Stimulated activated CD8-positive, alpha-beta memory T cell treated with anti-CD3 and anti-CD28 coated beads, Interleukin-12 subunit alpha, Interleukin-12 subunit beta, amount 100 ng/mL, for 4 hours (primary cell): Measurements from ENCODE around the gene ZNF335.

ENCODE experiments used
- DNase-seq: peaks from one replicate; pipeline ENCODE4 v3.0.0-alpha.2; 2020; ENCODE audit warnings: low read depth

The ZNF335 gene

DNA sequence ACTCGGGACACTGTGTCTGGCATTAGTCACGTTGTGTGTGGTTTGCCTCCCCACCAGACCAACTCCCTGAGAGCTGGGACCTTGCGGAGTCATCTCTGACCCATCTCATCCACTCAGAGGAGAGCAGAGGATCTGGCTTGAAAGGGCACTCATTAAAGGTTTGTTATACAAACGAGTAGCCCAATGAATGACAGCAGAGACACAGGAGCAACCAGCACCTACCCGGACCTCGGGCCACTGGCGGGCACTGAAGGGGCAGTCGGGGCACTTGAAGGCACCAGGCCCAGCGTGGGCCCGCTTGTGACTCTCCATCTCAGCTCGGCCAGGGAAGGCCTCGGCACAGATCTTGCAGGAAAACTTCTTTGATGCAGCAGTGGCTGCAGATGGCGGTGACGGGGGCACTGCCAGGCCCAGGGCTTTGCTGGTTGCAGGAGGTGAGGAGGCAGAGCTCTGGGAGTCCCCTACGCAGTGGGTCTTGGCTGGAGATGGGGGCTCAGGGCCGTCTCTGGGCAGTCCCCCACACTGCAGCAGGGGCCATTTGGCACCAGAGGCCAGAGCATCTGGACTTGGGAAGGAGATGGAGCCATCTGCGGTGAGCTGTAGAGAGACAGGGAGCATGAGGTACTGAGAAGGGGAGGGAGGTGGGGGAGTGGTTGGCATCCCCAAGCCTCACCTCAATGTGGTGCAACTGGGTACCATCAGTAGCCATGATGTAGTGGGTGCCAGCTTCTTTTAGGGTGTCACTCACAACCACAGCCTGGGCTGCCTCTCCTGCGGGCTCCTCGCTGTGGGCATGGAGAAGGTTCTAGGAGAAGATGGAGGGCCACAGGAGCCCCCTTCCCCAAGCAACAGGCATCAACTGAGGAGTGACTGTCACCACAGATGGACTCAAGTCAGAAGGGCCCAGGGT, 19.8 kb downstream of the ZNF335 start:
- DNase-seq = no peak

GRCh38 chr20:45950330-45950646, 21.7 kb downstream of the ZNF335 start:
- DNase-seq = no peak

- DNase-seq = no peak
These were observed 22.3 kb downstream of the ZNF335 start for GRCh38 chr20:45949542-45950329.

DNA sequence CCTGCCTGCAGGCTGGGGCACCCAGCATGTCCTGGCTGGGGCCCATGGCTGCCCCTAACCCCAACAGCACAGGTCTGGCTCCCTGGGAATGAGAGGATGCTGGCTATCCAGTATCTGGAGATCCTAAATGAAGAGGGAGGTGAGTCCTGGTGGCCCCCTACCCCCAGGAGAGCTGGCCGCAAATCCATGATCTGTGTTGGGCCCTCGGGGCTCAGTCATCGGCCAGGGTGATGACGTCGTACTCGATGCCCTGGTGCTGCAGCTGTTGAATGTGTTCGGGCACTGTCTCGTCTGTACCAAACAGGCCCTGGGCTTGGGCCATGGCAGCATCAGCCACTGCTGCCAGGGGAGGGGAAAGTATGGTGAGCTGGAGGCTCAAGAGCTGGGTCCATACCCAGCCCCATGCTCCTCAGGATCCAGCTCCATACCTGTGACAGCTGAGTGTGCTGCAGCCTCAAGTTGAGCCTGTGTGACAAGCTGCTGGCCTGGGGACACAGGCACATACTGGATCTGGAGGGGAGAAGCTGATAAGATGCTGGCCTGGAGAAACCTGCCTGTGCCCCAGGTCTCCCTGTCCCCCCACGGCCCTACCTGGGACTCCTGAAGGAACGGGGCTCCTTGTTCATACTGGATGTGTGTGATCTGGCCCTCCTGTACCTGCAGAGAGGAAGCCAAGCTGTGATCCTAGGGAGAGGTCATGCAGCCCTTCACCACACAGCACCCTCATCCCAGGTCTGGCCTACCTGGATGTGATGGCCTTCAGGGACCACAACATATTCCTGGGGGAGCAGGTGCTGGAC, 23.1 kb downstream of the ZNF335 start:
- no peak for DNase-seq

- DNase-seq = no peak
These were observed 23.7 kb downstream of the ZNF335 start for GRCh38 chr20:45948261-45948733.

GRCh38 chr20:45947110-45947866, 24.7 kb downstream of the ZNF335 start:
- no peak for DNase-seq

DNA sequence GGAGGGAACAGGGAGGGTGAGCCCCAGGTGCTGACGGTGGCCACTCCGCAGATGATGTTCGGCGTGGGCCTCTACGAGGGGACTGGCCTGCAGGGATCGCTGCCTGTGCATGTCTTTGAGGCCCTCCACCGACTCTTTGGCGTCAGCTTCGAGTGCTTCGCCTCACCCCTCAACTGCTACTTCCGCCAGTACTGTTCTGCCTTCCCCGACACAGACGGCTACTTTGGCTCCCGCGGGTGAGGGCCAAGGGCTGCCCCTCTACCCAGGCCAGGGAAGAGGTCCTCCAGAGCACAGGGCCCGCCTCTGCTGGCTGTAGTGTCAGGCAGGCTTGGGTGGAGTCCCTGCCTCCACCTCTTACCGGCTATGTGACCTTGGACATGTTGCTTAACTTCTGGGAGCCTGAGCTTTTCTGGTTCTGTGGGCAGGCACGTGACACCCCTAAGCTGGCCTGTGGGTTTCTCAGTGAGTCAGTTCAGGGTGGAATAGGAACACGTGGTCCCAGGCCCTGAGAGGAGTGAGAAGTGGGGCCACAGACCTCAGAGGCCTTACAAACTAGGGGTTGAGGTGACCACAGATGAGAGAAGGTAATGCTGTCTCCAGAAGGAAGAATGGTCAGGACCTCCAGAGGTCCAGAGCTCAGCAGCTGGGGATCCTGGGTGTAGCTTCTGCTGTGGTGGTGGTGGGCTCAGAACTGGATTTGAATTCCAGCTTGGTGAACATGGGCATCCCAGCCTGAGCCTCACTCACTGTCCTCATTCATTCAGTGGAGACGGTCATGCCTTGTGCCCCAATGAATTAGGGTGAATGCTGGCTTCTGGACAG, 25.6 kb downstream of the ZNF335 start:
- DNase-seq = peak; percentile 57

DNA sequence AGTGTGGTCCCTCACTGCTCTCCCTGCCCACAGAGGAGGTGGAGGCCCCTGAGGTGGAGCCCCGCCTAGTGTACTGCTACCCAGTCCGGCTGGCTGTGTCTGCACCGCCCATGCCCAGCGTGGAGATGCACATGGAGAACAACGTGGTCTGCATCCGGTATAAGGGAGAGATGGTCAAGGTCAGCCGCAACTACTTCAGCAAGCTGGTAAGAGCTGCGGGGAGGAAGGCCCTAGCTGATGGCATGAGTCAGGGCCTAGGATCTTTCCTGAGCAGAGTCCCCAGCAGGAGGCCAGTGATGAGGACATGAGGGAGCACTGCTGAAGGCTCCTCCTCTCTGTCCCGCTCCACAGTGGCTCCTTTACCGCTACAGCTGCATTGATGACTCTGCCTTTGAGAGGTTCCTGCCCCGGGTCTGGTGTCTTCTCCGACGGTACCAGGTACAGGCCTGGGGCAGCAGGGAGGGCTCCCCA, 26.3 kb downstream of the ZNF335 start:
- DNase-seq = no peak

- no peak for DNase-seq
These were observed 26.9 kb downstream of the ZNF335 start for GRCh38 chr20:45944965-45945677.

DNA sequence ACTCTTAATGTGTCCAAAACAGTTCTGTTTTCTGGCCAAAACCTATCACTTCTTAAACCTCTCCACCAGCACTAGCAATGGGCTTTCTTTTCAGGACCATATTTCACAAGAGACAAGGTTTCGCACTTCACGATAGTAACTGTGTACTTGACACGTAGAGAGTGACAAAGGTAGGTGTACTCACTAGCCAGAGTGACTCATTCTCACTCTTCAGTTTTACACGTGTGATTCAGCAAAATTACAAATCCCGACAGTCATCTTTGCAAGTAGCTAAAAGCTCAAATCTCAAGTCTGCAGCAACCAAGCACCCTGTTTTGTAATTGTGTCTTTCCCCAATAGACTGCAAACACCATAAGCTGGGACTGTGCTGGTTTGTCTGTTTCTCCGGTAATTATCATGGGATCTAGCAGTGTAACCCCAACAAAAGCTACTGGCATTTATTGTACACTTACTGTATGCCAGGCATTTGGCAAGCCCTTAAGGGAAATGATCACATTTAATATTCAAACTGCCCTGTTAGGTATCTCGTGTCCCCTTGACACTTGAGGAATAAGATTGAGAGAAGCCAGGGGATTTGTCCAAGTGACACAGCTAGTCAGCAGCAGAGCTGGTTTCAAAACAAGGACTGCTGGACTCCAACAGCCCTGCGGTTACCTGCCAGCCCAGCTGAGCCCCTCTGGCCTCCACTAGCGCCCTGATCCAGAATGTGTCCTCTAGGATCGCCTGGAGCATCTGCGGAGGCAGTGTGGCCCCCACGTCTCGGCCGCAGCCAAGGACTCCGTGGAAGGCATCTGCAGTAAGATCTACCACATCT, 27.6 kb downstream of the ZNF335 start:
- DNase-seq = no peak

- no peak for DNase-seq
These were observed 28.4 kb downstream of the ZNF335 start for GRCh38 chr20:45943613-45944012.

- DNase-seq = no peak
These were observed 31.5 kb downstream of the ZNF335 start for GRCh38 chr20:45940469-45940868.

DNA sequence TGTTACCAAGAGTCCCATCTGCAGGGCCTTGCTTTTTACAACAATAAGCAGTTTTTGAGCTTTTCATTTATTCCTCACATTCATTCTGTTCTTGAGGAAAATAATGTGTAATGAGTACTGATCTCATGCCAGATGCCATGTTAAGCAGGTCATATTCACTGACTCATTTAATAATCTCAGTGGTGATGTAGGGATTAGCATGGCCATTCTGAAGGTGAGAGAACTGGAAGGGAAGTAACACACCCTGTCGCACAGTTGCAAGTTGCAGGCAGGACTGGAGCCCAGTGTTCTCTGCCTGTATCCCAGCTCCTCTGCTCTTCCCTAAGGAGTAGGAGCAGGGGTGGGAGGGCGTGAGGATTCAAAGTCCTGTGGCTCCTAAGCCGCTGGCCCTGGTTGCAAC, 31.9 kb downstream of the ZNF335 start:
- DNase-seq = no peak

DNA sequence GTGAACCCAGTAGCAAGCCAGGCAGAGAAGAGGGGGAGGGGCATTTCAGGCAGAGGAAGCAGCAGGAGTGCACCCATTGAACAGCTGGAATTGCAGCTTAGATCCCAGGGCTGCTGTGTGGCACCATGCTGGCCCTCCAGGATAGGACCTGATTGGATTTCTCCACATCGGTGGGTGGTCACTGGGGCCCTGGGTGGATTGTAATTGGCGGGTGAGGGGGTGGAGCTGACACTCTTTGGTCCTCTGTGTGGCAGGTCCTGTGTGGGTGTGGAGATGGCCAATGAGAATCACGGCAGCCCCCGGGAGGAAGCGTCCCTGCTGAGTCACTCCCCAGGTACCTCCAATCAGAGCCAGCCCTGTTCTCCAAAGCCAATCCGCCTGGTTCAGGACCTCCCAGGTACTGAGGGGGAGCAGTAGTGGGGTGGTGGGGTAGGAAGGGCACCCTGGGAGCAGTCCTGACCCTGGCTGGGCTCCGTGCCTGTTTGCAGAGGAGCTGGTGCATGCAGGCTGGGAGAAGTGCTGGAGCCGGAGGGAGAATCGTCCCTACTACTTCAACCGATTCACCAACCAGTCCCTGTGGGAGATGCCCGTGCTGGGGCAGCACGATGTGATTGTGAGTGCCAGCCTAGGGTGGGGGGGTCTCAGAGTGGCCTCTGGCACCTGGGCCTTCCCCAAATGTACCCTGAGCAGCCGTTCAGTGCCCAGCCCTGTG, 33.1 kb downstream of the ZNF335 start:
- no peak for DNase-seq

GRCh38 chr20:45937765-45938164, 34.2 kb downstream of the ZNF335 start:
- DNase-seq = no peak

GRCh38 chr20:45935416-45936046, 36.5 kb downstream of the ZNF335 start:
- no peak for DNase-seq

GRCh38 chr20:45934586-45935415, 37.2 kb downstream of the ZNF335 start, which contains the start of gene PCIF1:
PCIF1 (plus strand) TSS chr20:45934683; CDS start chr20:45939000, 4,317 bp downstream.
- DNase-seq = peak; percentile 97
